Femur (tissue), 1 donor: ENCODE measurements around the gene PAF1.
"Not testable (repeated sequence)": the region's sequence is repeated elsewhere in the genome, so short reads cannot be mapped to it uniquely, and the experiment has no call there.

ENCODE experiments used
- DNase-seq: peaks from one replicate; pipeline ENCODE4 v3.0.0-alpha.2; 2017

The PAF1 gene

GRCh38 chr19:39381910-39382611 is 8.8 kb downstream of the PAF1 start:
- no peak for DNase-seq

- DNase-seq, result no peak
These were observed 10.1 kb downstream of the PAF1 start for GRCh38 chr19:39380521-39381502.

- no peak for DNase-seq
These were observed 11.0 kb downstream of the PAF1 start for GRCh38 chr19:39379865-39380396.

- DNase-seq, result not testable (repeated sequence)
These were observed 11.5 kb downstream of the PAF1 start for GRCh38 chr19:39379366-39379765.

- no peak for DNase-seq
These were observed 13.2 kb downstream of the PAF1 start for GRCh38 chr19:39377373-39378362.

- DNase-seq, result no peak
These were observed 15.0 kb downstream of the PAF1 start for GRCh38 chr19:39375929-39376328.

- no peak for DNase-seq
These were observed 18.0 kb downstream of the PAF1 start for GRCh38 chr19:39372941-39373340.

- peak; percentile 93 for DNase-seq
These were observed 18.7 kb downstream of the PAF1 start for GRCh38 chr19:39372047-39372802.

- DNase-seq, result no peak
These were observed 20.2 kb downstream of the PAF1 start for GRCh38 chr19:39370735-39371134.

GRCh38 chr19:39369200-39369599 is 21.7 kb downstream of the PAF1 start:
- no peak for DNase-seq

- no peak for DNase-seq
These were observed 25.4 kb downstream of the PAF1 start for GRCh38 chr19:39365531-39365930.

- peak; percentile 69 for DNase-seq
These were observed 26.9 kb downstream of the PAF1 start for GRCh38 chr19:39363901-39364457.

GRCh38 chr19:39362682-39363657 is 27.9 kb downstream of the PAF1 start:
- DNase-seq, result no peak

GRCh38 chr19:39360599-39360998 is 30.3 kb downstream of the PAF1 start:
- DNase-seq, result no peak

GRCh38 chr19:39359026-39359425 is 31.9 kb downstream of the PAF1 start:
- DNase-seq, result no peak

GRCh38 chr19:39356647-39357046 is 34.3 kb downstream of the PAF1 start:
- no peak for DNase-seq

GRCh38 chr19:39356073-39356472 is 34.8 kb downstream of the PAF1 start:
- DNase-seq, result no peak

- no peak for DNase-seq
These were observed 35.7 kb downstream of the PAF1 start for GRCh38 chr19:39355253-39355652.

GRCh38 chr19:39352381-39353255 is 38.3 kb downstream of the PAF1 start:
- DNase-seq, result peak; percentile 60
